Measurements from ENCODE around the gene AUH. TPM values are rescaled to one million over a fixed set of nuclear protein-coding genes. Genes with fewer than 3 reads are reported as not detected.

Gene AUH
- total RNA-seq, 1 experiment from 2014 or later: 29.0 TPM

DNA sequence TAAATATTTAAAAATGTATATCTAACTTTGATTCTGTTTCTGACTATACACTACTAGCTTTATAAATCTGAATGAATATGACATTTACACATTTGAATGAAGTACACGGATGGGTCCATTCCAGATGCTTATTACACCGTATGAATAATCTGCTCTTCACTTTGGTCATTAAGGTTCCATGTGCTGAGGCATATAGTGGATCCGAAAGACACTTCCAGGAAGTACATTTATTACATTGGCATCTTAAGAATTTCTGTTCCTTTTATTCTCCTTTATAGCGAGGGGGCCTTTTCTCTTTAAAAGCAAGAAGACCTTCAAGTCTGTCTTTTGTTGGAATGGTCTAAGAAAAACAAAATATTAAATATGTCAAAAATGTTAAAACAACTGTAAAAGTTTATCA is 147.6 kb downstream of the AUH start:
- RAD21 ChIA-PET (ENCODE audit: low non-redundant PET in 1 of 2, low total read pairs in 2 of 2, uncharacterized antibody in 2 of 2, unreplicated experiment in 2 of 2): no interaction called here
- no peak for TF ChIP-seq ZFX (IDR thresholded peaks at IDR 0.05)
- TF ChIP-seq RAD21 (IDR thresholded peaks at IDR 0.05; ENCODE audit: low read depth): no peak
- TF ChIP-seq YY1 (IDR thresholded peaks at IDR 0.05; ENCODE audit: extremely low read depth, insufficient replicate concordance, low read depth, low read length): no peak
- TF ChIP-seq CEBPB (IDR thresholded peaks at IDR 0.05; ENCODE audit: low read depth): no peak
- TF ChIP-seq, protein P1, sequence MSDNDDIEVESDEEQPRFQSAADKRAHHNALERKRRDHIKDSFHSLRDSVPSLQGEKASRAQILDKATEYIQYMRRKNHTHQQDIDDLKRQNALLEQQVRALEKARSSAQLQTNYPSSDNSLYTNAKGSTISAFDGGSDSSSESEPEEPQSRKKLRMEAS (IDR thresholded peaks at IDR 0.05): no peak
- no peak for TF ChIP-seq ZNF274 (IDR thresholded peaks at IDR 0.05; ENCODE audit: low read depth, low read length)
- TF ChIP-seq, protein P2, sequence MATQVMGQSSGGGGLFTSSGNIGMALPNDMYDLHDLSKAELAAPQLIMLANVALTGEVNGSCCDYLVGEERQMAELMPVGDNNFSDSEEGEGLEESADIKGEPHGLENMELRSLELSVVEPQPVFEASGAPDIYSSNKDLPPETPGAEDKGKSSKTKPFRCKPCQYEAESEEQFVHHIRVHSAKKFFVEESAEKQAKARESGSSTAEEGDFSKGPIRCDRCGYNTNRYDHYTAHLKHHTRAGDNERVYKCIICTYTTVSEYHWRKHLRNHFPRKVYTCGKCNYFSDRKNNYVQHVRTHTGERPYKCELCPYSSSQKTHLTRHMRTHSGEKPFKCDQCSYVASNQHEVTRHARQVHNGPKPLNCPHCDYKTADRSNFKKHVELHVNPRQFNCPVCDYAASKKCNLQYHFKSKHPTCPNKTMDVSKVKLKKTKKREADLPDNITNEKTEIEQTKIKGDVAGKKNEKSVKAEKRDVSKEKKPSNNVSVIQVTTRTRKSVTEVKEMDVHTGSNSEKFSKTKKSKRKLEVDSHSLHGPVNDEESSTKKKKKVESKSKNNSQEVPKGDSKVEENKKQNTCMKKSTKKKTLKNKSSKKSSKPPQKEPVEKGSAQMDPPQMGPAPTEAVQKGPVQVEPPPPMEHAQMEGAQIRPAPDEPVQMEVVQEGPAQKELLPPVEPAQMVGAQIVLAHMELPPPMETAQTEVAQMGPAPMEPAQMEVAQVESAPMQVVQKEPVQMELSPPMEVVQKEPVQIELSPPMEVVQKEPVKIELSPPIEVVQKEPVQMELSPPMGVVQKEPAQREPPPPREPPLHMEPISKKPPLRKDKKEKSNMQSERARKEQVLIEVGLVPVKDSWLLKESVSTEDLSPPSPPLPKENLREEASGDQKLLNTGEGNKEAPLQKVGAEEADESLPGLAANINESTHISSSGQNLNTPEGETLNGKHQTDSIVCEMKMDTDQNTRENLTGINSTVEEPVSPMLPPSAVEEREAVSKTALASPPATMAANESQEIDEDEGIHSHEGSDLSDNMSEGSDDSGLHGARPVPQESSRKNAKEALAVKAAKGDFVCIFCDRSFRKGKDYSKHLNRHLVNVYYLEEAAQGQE (IDR thresholded peaks at IDR 0.05; ENCODE audit: low read depth): no peak
- TF ChIP-seq SRF (IDR thresholded peaks at IDR 0.05; ENCODE audit: low read depth): no peak
- no peak for TF ChIP-seq EZH2 (IDR thresholded peaks at IDR 0.05)

More for the DNA sequence above, 147.6 kb downstream of the AUH start:
- Histone ChIP-seq H3K4me1 (ENCODE audit: control insufficient read depth in 1 of 2, insufficient read depth in 2 of 2, low read length in 2 of 2) (peaks cover 2 to 6% of the 10 kb centered on the region in 2 experiments; a peak in 2 of 4 replicates), H3K4me3 (replicated peaks in 1 of 2; ENCODE audit: low read depth in 1 of 2, low read length in 2 of 2) (no peak overlapping the region), H3K9me3 (ENCODE audit: control insufficient read depth in 1 of 2, insufficient read depth in 1 of 2, low read depth in 1 of 2, low read length in 2 of 2) (peaks cover 0 to 4% of the 10 kb centered on the region in 2 experiments; a peak in 1 of 4 replicates), H3K27ac (ENCODE audit: low read depth, low read length) (no peak overlapping the region), H3K36me3 (ENCODE audit: control insufficient read depth in 1 of 2, insufficient read depth in 2 of 2, low read length in 2 of 2) (no peaks in the 10 kb centered on the region), H3K27me3 (ENCODE audit: insufficient read depth, low read length) (no peaks in the 10 kb centered on the region), H3K9me2 (ENCODE audit: insufficient read depth) (no peaks in the 10 kb centered on the region), H3K79me2 (ENCODE audit: insufficient read depth, low read length) (no peaks in the 10 kb centered on the region), H3K9ac (ENCODE audit: low read length) (no peak overlapping the region), H2AFZ (ENCODE audit: low read depth, low read length, poor library complexity, severe bottlenecking) (no peak overlapping the region), H4K20me1 (ENCODE audit: insufficient read depth) (no peaks in the 10 kb centered on the region), H3K4me2 (ENCODE audit: low read length) (no peak overlapping the region)
- ATAC-seq (no peak), DNase-seq (ENCODE audit: low read depth, low spot score) (no peak)
- intact Hi-C loops (cut with micrococcal nuclease): no loop called here
- POLR2A ChIA-PET: no interaction called here
- CTCF ChIA-PET: no interaction called here
- BruUV-seq (replicated peaks): no TSS peak

All from HCT116 (cell line).